Motor neuron (in vitro differentiated cells): ENCODE data around the gene CDC42EP1. TPM values are rescaled to one million over a fixed set of nuclear protein-coding genes. Genes with fewer than 3 reads are reported as not detected.
"Not testable (repeated sequence)": the region's sequence is repeated elsewhere in the genome, so short reads cannot be mapped to it uniquely, and the experiment has no call there.

Source experiments
- ATAC-seq, 8 experiments: fragments of 200-7000 bp; cut with Tn5 transposase; replicated peaks in 6 of 8; 2 replicates each; pipeline ENCODE4 v1.8.0; 2021; ENCODE audit warnings: mild to moderate bottlenecking in 8 of 8, moderate library complexity in 8 of 8
- H3K27ac ChIP-seq, 2 donors: fragments of 250-450 bp; sonication (Bioruptor Pico); 2 replicates each; pipeline ENCODE4 v1.9.0; 2021; ENCODE audit warnings: antibody characterized with exemption in 2 of 2, mild to moderate bottlenecking in 2 of 2, moderate library complexity in 1 of 2
- H3K4me1 ChIP-seq, 2 donors: fragments of 250-450 bp; sonication (Bioruptor Pico); replicated peaks in 1 of 2; 2 replicates each; pipeline ENCODE4 v1.6.1; 2021; ENCODE audit warnings: antibody characterized with exemption in 2 of 2, mild to moderate bottlenecking in 2 of 2, moderate library complexity in 1 of 2
- H3K4me3 ChIP-seq, 5 donors: fragments of 250-450 bp; sonication (Bioruptor Pico); 2 replicates each; pipeline ENCODE4 v1.9.0; 2021; ENCODE audit warnings: antibody characterized with exemption in 5 of 5, mild to moderate bottlenecking in 5 of 5, moderate library complexity in 4 of 5
- WGBS, 10 experiments: fragments of 450-650 bp; shearing (Covaris generic); methylation state at CpG; one replicate each; pipeline ENCODE4 v1.0.0; 2022; 5-methylcytosine and 5-hydroxymethylcytosine counted together
- in situ Hi-C, 9 experiments: fragments of 400-800 bp; cut with MboI; loops; one replicate each; pipeline ENCODE4 v1.15.0; 2021; ENCODE audit warnings: low sequenced_read_pairs in 9 of 9, low pct_unique_long_range_greater_than_20kb in 2 of 9; ENCODE audit not compliant: unreplicated experiment in 9 of 9
- total RNA-seq, 8 experiments: library from RNA; unstranded; fragments of 300-600 nt; gene quantifications; 2 replicates each; pipeline versions ENCODE4 v1.2.3 to v1.2.4, GENCODE V29; 2022

The CDC42EP1 gene
- total RNA-seq, 8 experiments from 2014 or later = 3.5 to 38.6 (median 8.7) TPM

DNA sequence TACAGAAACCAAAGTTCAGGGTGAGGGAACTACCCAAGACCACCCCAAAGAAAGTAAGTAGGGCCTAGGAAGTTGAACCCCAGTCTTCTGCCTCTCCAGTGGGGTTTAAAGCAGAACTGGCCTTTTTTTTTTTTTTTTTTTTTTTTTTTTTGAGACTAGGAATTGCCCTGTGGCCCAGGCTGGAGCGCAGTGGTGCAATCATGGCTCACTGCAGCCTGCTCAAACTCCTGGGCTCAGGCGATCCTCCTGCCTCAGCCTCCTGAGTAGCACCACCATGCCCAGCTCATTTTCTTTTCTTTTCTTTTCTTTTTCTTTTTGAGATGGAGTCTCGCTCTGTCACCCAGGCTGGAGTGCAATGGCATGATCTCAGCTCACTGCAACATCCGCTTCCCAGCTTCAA, 17.9 kb upstream of the CDC42EP1 start:
- H3K4me3 ChIP-seq, in situ Hi-C loops, ATAC-seq, H3K27ac ChIP-seq: not testable (repeated sequence)
- WGBS, 10 experiments = 86 to 100% (median 100%) methylated on average over 1 to 3 of the region's 4 CpGs; no CpG with 5 or more reads in 2 of the 10 experiments
- peaks cover 9 to 31% of the 10 kb centered on the region in 2 donors for H3K4me1 ChIP-seq

DNA sequence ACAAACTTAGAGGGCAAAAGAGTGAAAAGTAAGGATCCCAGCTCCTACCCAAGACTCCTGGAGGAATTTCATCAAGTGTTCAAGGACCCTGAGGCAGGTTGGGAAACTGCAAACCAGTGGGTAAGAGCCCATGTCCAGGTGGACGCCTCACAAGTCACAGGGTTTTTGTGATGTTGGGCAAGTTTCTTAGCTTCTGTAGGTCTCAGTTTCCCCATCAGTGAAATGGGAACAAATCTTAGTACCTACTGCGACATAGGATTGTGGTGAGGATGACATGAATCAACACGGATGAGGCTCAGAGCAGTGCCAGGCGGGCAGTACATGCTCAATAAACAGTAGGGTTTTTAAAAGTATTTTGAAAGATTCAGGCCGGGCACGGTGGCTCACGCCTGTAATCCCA, 17.3 kb upstream of the CDC42EP1 start:
- Histone ChIP-seq H3K27ac (no peak overlapping the region), H3K4me3 (no peak overlapping the region), H3K4me1 (peaks cover 9 to 31% of the 10 kb centered on the region in 2 donors)
- in situ Hi-C loops = no loop called here
- no peak for ATAC-seq
- WGBS, 10 experiments = 95 to 100% (median 97%) methylated on average over 1 to 6 of the region's 7 CpGs; no CpG with 5 or more reads in 5 of the 10 experiments

DNA sequence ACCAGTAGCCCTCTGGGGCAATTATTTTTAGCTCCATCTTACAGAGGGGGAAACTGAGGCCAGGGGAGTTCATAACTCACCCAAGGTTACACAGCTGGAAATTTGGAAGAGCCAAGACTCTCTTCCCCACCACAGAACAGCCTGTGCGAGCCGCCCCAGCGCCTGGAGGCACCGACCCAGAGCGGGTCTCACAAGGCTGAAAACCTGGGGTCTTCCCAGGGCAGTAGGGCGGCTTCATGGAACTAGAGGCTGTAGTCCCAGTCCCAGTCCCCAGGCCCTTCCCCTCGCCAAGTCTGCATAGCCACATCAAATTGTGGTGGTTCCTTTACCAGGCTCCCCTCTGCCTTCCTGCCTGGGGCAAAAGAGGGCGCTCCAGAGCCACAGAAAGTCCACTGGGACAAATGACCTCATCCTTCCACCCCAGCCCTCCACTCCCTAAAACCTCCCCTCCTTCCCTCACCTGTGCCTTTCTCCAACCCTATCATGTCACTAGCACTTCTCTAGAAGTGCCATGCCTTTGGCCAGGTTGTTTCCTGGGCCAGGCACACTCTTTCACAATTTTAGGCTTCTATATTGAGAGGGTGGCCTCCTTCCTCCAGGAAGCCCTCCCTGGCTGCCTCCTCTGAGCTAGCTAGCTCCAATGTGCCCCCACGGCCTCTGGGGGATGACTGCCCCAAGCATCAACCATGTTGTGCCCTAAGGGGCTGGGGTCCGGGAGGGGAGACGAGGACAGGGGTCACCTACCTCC, 15.2 kb upstream of the CDC42EP1 start:
- H3K27ac ChIP-seq = no peak overlapping the region

DNA sequence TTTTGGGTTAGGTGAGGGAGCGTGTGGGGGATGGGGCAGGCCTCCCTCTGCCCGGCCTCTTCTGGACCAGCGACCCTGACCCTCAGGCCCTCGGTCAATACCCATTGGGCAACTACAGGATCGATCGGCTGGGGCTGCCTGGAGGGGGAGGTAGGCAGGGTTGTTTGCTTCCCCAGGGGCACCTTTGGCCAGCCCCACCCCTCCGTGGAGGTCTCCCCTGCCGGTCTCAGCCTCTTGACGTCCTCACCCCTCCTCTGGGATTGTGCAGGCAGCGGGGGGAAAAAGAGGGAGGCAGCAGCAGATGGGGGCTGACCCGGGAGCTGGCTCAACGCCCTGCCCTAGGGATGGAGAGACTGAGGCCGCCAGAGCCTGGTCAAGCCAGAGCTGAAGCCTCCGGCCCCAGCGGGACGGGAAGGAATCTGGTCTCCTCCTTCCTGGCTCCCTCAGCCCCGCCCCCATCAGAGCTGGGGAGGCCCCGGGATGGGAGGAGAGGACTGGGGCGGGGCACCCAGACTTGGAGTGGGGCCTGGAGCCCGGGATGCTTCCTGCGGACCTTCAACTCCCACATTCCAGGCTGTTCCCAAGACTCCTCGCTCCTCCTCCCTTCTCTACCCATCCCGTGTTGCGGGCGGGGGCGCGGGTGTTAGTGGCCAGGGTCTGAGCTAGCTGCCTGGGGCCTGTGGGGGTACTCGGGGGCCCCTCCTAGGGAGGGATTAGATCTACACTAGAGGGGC, 14.4 kb upstream of the CDC42EP1 start:
- H3K27ac ChIP-seq = peak overlapping the region in 1 of 2 donors; percentile 65
- WGBS, 10 experiments = 19 to 60% (median 50%) methylated on average over 2 to 5 of the region's 28 CpGs; no CpG with 5 or more reads in 7 of the 10 experiments
- in situ Hi-C loops = no loop called here
- no peak overlapping the region for H3K4me3 ChIP-seq
- peak; percentile 37 to 76 (median 70) for ATAC-seq
- H3K4me1 ChIP-seq = peaks cover 9 to 24% of the 10 kb centered on the region in 2 donors

More for the DNA sequence above, 15.2 kb upstream of the CDC42EP1 start:
- peaks cover 9 to 24% of the 10 kb centered on the region in 2 donors for H3K4me1 ChIP-seq
- in situ Hi-C loops = no loop called here
- ATAC-seq = peak in 3 of 8 experiments; percentile 10 to 32 (median 28)
- no peak overlapping the region for H3K4me3 ChIP-seq
- 57 to 100% (median 79%) methylated on average over 1 to 7 of the region's 11 CpGs; no CpG with 5 or more reads in 4 of the 10 experiments for WGBS, 10 experiments

DNA sequence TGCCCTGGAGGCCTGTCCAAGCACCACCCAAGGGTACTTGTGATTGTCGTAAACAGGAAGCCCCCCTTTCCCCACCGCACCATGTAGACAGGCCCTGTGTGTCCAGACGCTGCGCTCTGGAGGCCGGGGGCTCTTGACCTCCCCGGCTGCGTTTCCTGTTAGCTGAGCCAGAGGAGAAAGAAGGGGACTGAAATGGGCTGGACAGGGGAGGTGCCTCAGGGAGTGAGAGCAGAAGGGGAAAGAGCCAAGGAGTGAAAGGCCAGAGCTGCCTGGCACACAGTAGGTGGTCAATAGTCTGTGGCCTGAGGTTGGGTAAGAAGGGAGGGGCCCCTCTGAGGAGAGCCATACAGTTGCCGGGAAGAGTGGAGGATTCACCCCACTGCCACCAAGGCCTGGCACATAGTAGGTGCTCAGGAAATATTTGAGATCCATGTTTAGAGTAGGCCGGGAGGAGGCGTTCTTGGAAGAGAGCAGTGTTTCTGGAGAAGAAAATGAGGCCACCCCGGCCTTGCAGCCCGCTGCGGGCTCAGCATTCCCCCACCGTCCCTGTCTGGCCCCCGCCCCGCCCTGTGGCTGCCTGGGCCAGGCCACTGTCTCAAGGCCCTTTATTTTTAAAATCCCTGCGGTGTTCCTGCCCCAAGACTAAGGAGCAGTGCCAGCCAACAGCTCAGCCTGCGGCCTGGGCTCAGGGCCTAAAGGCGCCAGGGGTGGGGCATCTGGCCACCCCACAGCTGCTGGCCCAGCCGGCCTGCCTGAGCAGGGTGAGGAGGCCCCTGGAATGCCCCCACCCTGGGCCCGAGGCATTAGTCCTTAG, 13.6 kb upstream of the CDC42EP1 start:
- H3K4me3 ChIP-seq = no peak overlapping the region
- WGBS, 10 experiments = 0 to 100% (median 79%) methylated on average over 1 to 2 of the region's 21 CpGs; no CpG with 5 or more reads in 6 of the 10 experiments
- ATAC-seq = peak in 7 of 8 experiments; percentile 13 to 50 (median 37)
- in situ Hi-C loops = no loop called here
- H3K4me1 ChIP-seq = peaks cover 7 to 26% of the 10 kb centered on the region in 2 donors
- peak overlapping the region in 1 of 2 donors; percentile 65 for H3K27ac ChIP-seq

DNA sequence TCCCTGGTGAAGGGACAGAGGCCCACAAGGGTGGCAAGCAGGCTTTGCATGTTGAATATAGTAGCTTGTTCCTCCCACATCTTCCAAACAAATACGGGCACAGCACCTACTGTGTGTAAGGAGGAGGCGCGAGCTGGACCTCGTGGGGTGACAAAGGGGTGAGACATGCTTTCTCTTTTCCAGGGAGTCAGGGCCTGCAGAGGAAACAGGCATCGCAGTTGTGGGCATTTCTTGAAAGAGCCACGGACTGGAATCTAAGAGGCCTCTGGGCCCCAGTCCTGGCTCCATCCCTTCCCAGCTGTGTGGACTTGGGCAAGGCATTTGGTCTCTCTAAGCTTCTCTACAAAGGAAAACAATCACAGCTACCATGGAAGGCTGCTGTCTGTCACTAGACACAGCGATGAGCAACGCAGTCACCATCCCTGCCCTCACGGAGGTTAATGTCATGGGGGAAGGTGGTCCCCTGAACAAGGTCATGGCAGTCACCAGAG, 13.0 kb upstream of the CDC42EP1 start:
- Histone ChIP-seq H3K4me3 (no peak overlapping the region), H3K27ac (peak overlapping the region in 1 of 2 donors; percentile 65), H3K4me1 (peaks cover 9 to 27% of the 10 kb centered on the region in 2 donors)
- 20 to 90% (median 63%) methylated on average over 2 to 5 of the region's 9 CpGs; no CpG with 5 or more reads in 6 of the 10 experiments for WGBS, 10 experiments
- in situ Hi-C loops = no loop called here
- ATAC-seq = peak in 2 of 8 experiments; percentile 17 to 18

DNA sequence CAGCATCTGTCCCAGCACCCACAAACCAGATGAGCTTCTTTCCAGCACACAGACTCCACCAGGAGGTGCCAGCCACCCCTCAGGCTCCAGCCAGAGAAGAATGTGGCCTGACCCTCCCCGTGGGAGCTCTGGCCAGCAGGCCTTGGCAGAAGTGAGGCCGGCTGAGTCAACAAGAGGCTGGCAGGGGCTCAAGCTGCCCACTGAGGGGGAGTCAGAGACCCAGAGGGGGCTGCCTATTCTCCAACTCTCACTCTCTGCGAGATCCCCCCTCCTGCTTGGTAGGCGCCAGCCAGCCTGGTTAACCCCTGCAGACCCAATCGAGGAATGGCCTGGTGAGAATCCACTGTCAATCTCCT, 10.6 kb upstream of the CDC42EP1 start:
- WGBS, 10 experiments = 0 to 60% (median 60%) methylated on average over 1 to 2 of the region's 5 CpGs; no CpG with 5 or more reads in 7 of the 10 experiments
- peak in 3 of 8 experiments; percentile 38 to 73 (median 43) for ATAC-seq
- H3K27ac ChIP-seq = no peak overlapping the region
- in situ Hi-C loops = no loop called here
- H3K4me1 ChIP-seq = peaks cover 12 to 34% of the 10 kb centered on the region in 2 donors
- H3K4me3 ChIP-seq = no peak overlapping the region

DNA sequence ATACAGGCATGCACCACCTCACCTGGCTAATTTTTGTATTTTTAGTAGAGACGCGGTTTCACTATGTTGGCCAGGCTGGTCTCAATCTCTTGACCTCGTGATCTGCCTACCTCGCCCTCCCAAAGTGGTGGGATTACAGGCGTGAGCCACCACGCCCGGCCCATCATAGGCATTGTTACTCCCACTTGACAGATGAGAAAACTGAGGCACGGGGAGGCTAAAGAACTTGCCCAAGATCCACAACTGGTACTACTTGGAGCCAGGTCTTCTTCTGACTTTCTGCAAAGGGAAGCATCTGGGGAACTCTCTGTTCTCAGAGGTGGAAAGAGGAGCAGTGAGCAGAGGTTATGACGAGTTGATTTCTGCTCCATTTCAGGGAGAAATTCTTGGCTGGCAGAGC, 9.4 kb upstream of the CDC42EP1 start:
- H3K27ac ChIP-seq, H3K4me3 ChIP-seq, in situ Hi-C loops, ATAC-seq: not testable (repeated sequence)
- H3K4me1 ChIP-seq = peaks cover 12 to 26% of the 10 kb centered on the region in 2 donors
- 58 to 100% (median 95%) methylated on average over 1 to 9 of the region's 9 CpGs; no CpG with 5 or more reads in 3 of the 10 experiments for WGBS, 10 experiments

DNA sequence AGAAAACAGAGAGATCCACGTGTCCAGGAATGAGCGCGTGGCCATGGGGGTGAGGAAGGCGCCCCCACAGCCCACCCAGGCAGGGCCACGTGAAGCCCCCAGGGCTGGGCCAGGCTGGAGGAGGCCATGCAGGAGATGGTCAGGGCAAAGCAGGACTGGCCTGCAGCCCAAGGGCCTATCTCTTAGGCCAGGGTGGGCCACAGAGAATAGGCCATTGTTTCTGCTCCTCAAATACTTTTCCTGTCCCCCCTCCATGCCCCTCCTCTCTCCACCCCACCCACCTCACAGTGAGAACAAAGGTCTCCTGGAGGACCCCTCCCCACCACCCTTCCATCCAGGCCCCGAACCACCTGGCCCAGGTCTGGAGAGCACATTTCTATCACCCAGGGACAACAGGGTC, 8.3 kb upstream of the CDC42EP1 start:
- in situ Hi-C loops = no loop called here
- peak in 4 of 8 experiments; percentile 7 to 19 (median 17) for ATAC-seq
- 20 to 100% (median 50%) methylated on average over 1 to 5 of the region's 6 CpGs; no CpG with 5 or more reads in 5 of the 10 experiments for WGBS, 10 experiments
- H3K4me1 ChIP-seq = peaks cover 12 to 22% of the 10 kb centered on the region in 2 donors
- peak overlapping the region in 1 of 2 donors; percentile 26 for H3K27ac ChIP-seq
- H3K4me3 ChIP-seq = no peak overlapping the region

DNA sequence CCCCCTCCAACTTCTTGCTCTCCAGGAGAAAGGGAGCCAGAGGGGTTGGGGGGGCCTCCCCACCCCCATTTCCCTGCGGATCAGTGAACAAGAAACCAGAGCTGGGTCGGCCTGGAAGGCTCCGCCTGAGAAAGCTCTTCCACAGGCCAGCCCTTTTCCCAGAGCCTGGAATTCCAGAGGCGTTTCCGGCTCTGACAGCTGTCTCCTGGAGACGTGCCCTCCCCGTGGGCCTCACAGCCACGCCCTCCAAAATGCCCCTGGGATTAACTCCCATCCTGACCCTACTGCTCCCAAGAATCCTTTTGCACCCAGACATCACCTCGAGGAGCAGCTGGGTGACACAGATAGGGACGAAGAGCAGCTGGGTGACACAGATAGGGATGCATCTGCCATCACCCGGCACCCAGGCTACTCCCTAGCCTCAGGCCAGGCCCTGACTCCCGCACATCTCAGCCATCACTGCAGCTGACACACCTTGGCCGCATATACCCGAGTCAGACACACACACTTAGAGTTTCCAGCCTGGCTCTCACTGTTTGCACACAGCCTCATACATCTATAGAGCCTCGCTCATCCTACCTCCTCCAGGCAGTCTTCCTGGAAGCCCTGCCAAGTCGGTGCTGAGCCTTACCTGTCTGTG, 7.6 kb upstream of the CDC42EP1 start:
- in situ Hi-C loops = no loop called here
- WGBS, 10 experiments = 0 to 60% (median 48%) methylated on average over 2 to 8 of the region's 16 CpGs; no CpG with 5 or more reads in 7 of the 10 experiments
- no peak overlapping the region for H3K4me3 ChIP-seq
- ATAC-seq = peak; percentile 65 to 92 (median 73)
- H3K4me1 ChIP-seq = peaks cover 12 to 22% of the 10 kb centered on the region in 2 donors
- H3K27ac ChIP-seq = peak overlapping the region in 1 of 2 donors; percentile 26

DNA sequence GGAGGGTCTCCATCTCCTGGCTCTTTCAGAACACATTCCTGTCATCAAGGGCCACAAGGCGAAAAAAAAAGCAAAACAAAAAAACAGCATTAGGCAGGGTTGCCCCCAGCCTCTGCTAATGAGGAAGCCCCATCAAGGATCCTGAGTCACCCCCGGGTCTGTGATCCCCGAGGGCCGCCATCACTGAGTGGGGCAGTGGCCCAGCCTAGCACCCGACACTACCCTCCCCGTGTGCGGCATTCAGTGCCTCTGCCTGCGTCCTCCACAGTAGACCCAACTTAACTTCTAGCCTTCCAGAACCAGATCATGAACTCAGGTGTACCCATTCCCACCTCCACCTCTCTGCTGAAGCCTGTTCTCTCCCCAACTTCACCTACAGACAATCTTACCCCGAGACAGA, 6.6 kb upstream of the CDC42EP1 start:
- in situ Hi-C loops = no loop called here
- no peak for ATAC-seq
- H3K4me3 ChIP-seq = no peak overlapping the region
- H3K4me1 ChIP-seq = peaks cover 12 to 22% of the 10 kb centered on the region in 2 donors
- H3K27ac ChIP-seq = no peak overlapping the region
- WGBS, 10 experiments = 60 to 100% (median 83%) methylated on average over 1 to 5 of the region's 9 CpGs; no CpG with 5 or more reads in 3 of the 10 experiments

DNA sequence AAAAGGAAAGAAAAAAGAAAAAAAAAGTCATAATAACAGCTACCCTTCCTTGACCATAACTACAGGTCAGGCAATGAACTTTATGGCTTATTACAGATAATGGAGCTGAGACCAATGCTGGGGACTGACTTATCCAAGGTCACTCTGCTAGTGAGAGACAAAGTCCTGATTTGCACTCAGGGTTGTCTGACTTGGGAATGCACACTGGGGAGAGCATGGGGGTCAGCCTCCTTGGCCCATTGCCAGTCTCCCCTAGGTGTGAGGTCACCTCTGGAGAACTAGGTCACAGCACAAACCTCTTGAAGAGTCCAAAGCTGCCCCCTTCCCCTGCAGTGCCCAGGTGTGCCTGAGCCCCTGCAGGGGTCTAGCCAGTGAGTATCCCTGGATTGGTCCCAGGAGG, 5.3 kb upstream of the CDC42EP1 start:
- Histone ChIP-seq H3K4me3 (no peak overlapping the region), H3K4me1 (peaks cover 12 to 26% of the 10 kb centered on the region in 2 donors), H3K27ac (no peak overlapping the region)
- in situ Hi-C loops = no loop called here
- ATAC-seq = no peak
